ENCODE data around the gene TIMP2. TPM values are rescaled to one million over a fixed set of nuclear protein-coding genes. Genes with fewer than 3 reads are reported as not detected.

The TIMP2 gene
- total and polyA plus RNA-seq, 2 donors (not counting 3 experiments of a cell fraction or from before 2014, with no cell fraction given) = 138 to 318 TPM

GRCh38 chr17:78875363-78876093, 49.7 kb downstream of the TIMP2 start:
- peak overlapping the region; percentile 85 for H3K27ac ChIP-seq (ENCODE audit: insufficient read depth, low read depth, low read length)
- ChIA-PET CTCF (interaction anchor here (0.8 to 4.8 kb wide), 5 partner anchors 8 to 96 kb away, joined by 3 to 33 read pairs (median 3); no protein-coding TSS in a partner anchor), POLR2A (no interaction called here)
- peaks cover 3 to 5% of the 10 kb centered on the region in 2 experiments for H3K36me3 ChIP-seq (ENCODE audit: control insufficient read depth in 2 of 2, extremely low read depth in 1 of 2, insufficient read depth in 2 of 2, low read length in 2 of 2)
- no peaks in the 10 kb centered on the region for H3K27me3 ChIP-seq (ENCODE audit: control insufficient read depth in 2 of 2, insufficient read depth in 2 of 2, low read length in 2 of 2)
- H3K4me2 ChIP-seq (ENCODE audit: insufficient read depth, low read length) = no peak overlapping the region
- DNase-seq (ENCODE audit: low read depth, low spot score) (peak; percentile 79), FAIRE-seq (peak; percentile 95)
- H3K9ac ChIP-seq (replicated peaks; ENCODE audit: extremely low read depth, insufficient read depth, low read length) = peak overlapping the region; percentile 32
- intact Hi-C loops (cut with micrococcal nuclease) (loop anchor here (2.0 kb wide), 1 partner anchor 49 kb away; the partner anchor contains the start of gene TIMP2), dilution Hi-C loops (cut with MboI; ENCODE audit: extremely low pct_ligation_motif_present, low sequenced_read_pairs) (no loop called here)
- H3K79me2 ChIP-seq (ENCODE audit: control insufficient read depth, insufficient read depth, low read length) = peaks cover 21% of the 10 kb centered on the region
- H3K4me3 ChIP-seq (replicated peaks in 1 of 3; ENCODE audit: insufficient read depth in 1 of 3, low read depth in 1 of 3, low read length in 3 of 3) = no peak overlapping the region
- H2AFZ ChIP-seq (ENCODE audit: low read depth, low read length) = peak overlapping the region; percentile 44
- peak; percentile 13 for TF ChIP-seq JUN (IDR thresholded peaks at IDR 0.05; ENCODE audit: borderline replicate concordance, insufficient read depth, insufficient read length, low read depth)
- no peak for TF ChIP-seq CTCF (IDR thresholded peaks at IDR 0.05; ENCODE audit: extremely low read depth in 1 of 2, insufficient read depth in 1 of 2, low read depth in 1 of 2, low read length in 2 of 2)
- TF ChIP-seq POLR2AphosphoS5 (IDR thresholded peaks at IDR 0.05; ENCODE audit: insufficient read depth, low read depth, low read length) = no peak
- no peak for TF ChIP-seq EZH2 (IDR thresholded peaks at IDR 0.05; ENCODE audit: borderline replicate concordance, low read depth, low read length, severe bottlenecking)
- no peak for TF ChIP-seq MYC (IDR thresholded peaks at IDR 0.05; ENCODE audit: low read depth, low read length)
- TF ChIP-seq FOS (IDR thresholded peaks at IDR 0.05; ENCODE audit: borderline replicate concordance, insufficient read depth, low read length) = peak; percentile 58
- no peak for TF ChIP-seq GATA2 (IDR thresholded peaks at IDR 0.05; ENCODE audit: insufficient read depth, insufficient read length, low read depth, low read length)
- no peak for TF ChIP-seq POLR2A (IDR thresholded peaks at IDR 0.05; ENCODE audit: low read depth, low read length)
- no peak for TF ChIP-seq MAX (IDR thresholded peaks at IDR 0.05; ENCODE audit: insufficient read depth, insufficient read length)
- no peaks in the 10 kb centered on the region for H3K9me1 ChIP-seq (replicated peaks; ENCODE audit: control insufficient read depth, extremely low read depth, insufficient read depth, low read length)
- H3K9me3 ChIP-seq (replicated peaks; ENCODE audit: control insufficient read depth, insufficient read depth, low read length) = no peaks in the 10 kb centered on the region
- BruUV-seq (replicated peaks) = TSS peak; percentile 14
- H3K4me1 ChIP-seq (ENCODE audit: control insufficient read depth, extremely low read depth, insufficient read depth, low read length) = peaks cover 45% of the 10 kb centered on the region
- H4K20me1 ChIP-seq (replicated peaks; ENCODE audit: control insufficient read depth, extremely low read depth, insufficient read depth, low read length) = no peaks in the 10 kb centered on the region
